GM12891 (cell line): ENCODE data around the gene AFAP1L1.

ENCODE experiments used
- PAX5 ChIP-seq: IDR thresholded peaks from 2 replicates; pipeline ENCODE4 v1.6.1; 2011; ENCODE audit warnings: low read length, moderate library complexity, mild to moderate bottlenecking; ENCODE audit not compliant: insufficient read depth, severe bottlenecking
- POLR2A ChIP-seq: IDR thresholded peaks from 2 replicates; pipeline ENCODE4 v1.6.1; 2011; ENCODE audit warnings: low read depth, low read length, control low read depth
- POLR2AphosphoS5 ChIP-seq: IDR thresholded peaks from 2 replicates; pipeline ENCODE4 v1.6.1; 2011; ENCODE audit warnings: low read depth, low read length, control low read depth
- POU2F2 ChIP-seq: IDR thresholded peaks from 2 replicates; pipeline ENCODE4 v1.6.1; 2011; ENCODE audit warnings: low read depth, mild to moderate bottlenecking, control low read depth, low read length, moderate library complexity
- SPI1 ChIP-seq: IDR thresholded peaks from 2 replicates; pipeline ENCODE4 v1.6.1; 2011; ENCODE audit warnings: low read depth, low read length, control low read depth
- TAF1 ChIP-seq: IDR thresholded peaks from 2 replicates; pipeline ENCODE4 v1.6.1; 2011; ENCODE audit warnings: low read depth, low read length, control low read depth

- TF ChIP-seq POLR2AphosphoS5 (no peak), POLR2A (no peak), TAF1 (no peak), POU2F2 (no peak), SPI1 (no peak), PAX5 (no peak)
Observed at GRCh38 chr5:149337736-149338135, 66.1 kb downstream of the AFAP1L1 start.
